IMR-90 (cell line): ENCODE data around the gene SOSTDC1. TPM values are rescaled to one million over a fixed set of nuclear protein-coding genes. Genes with fewer than 3 reads are reported as not detected.

Experiments used
- ATAC-seq: fragments of 200-7000 bp; cut with Tn5 transposase; 2 replicates; pipeline ENCODE4 v1.9.1; 2020; ENCODE audit warnings: low read depth, mild to moderate bottlenecking, moderate library complexity
- BruUV-seq: library from RNA; stranded (reverse); fragments of 400-500 nt; replicated peaks from 2 replicates; lab custom pipeline; 2021; lab: Mats Ljungman, UMichigan
- CTCF ChIA-PET: fragments of 300-600 bp; formaldehyde crosslinking; extraction: SDS; loops from one replicate; lab custom pipeline; 2021; ENCODE audit warnings: antibody characterized with exemption; lab: Yijun Ruan, JAX
- POLR2A ChIA-PET: fragments of 300-600 bp; sonication (Branson Sonifier 250); formaldehyde crosslinking; loops from one replicate; lab custom pipeline; 2022; ENCODE audit warnings: antibody characterized with exemption; ENCODE audit not compliant: unreplicated experiment; lab: Charles Lee
- DNase-seq: peaks from one replicate; pipeline ENCODE4 v3.0.0; 2013
- H2AFZ ChIP-seq: replicated peaks from 2 replicates; pipeline ENCODE3; 2013; ENCODE audit warnings: low read length, mild to moderate bottlenecking; ENCODE audit not compliant: poor library complexity
- H2AK5ac ChIP-seq: 2 replicates; pipeline ENCODE4 v1.6.1; 2013; ENCODE audit warnings: low read depth, low read length, inconsistent platforms
- H2AK9ac ChIP-seq: replicated peaks from 2 replicates; pipeline ENCODE3; 2013; ENCODE audit warnings: mild to moderate bottlenecking, low read depth, low read length, moderate library complexity; ENCODE audit not compliant: poor library complexity
- H2BK120ac ChIP-seq: 2 replicates; pipeline ENCODE4 v1.6.1; 2013; ENCODE audit warnings: low read depth, low read length, inconsistent platforms
- H2BK15ac ChIP-seq: 3 replicates; pipeline ENCODE4 v1.6.1; 2013; ENCODE audit warnings: low read depth, low read length, inconsistent platforms
- H2BK20ac ChIP-seq: 2 replicates; pipeline ENCODE4 v1.6.1; 2013; ENCODE audit warnings: low read depth, mild to moderate bottlenecking, inconsistent platforms, low read length, moderate library complexity
- H2BK5ac ChIP-seq: 2 replicates; pipeline ENCODE4 v1.6.1; 2013; ENCODE audit warnings: mild to moderate bottlenecking, low read depth, low read length, inconsistent platforms; ENCODE audit not compliant: poor library complexity, severe bottlenecking
- H3K14ac ChIP-seq: replicated peaks from 2 replicates; pipeline ENCODE4 v1.6.1; 2013; ENCODE audit warnings: low read depth, low read length, inconsistent platforms
- H3K18ac ChIP-seq: 2 replicates; pipeline ENCODE4 v1.6.1; 2013; ENCODE audit warnings: low read depth, low read length, control low read depth
- H3K23ac ChIP-seq: 2 replicates; pipeline ENCODE4 v1.6.1; 2013; ENCODE audit warnings: low read depth, low read length, inconsistent platforms
- H3K27ac ChIP-seq: 2 replicates; pipeline ENCODE4 v1.5.1; 2013; ENCODE audit warnings: mild to moderate bottlenecking, control low read depth, low read length; ENCODE audit not compliant: insufficient read depth
- H3K27me3 ChIP-seq: 2 replicates; pipeline ENCODE4 v1.6.1; 2013; ENCODE audit warnings: low read length; ENCODE audit not compliant: control insufficient read depth, insufficient read depth
- H3K36me3 ChIP-seq: 2 replicates; pipeline ENCODE4 v1.6.1; 2013; ENCODE audit warnings: low read length, mixed read lengths; ENCODE audit not compliant: control insufficient read depth, insufficient read depth
- H3K4ac ChIP-seq: 2 replicates; pipeline ENCODE4 v1.6.1; 2013; ENCODE audit warnings: low read depth, low read length, inconsistent platforms
- H3K4me1 ChIP-seq: 2 replicates; pipeline ENCODE4 v1.6.1; 2013; ENCODE audit warnings: low read length, mixed read lengths; ENCODE audit not compliant: control insufficient read depth, insufficient read depth
- H3K4me2 ChIP-seq: 2 replicates; pipeline ENCODE4 v1.6.1; 2013; ENCODE audit warnings: low read depth, mild to moderate bottlenecking, control low read depth, low read length, moderate library complexity
- H3K4me3 ChIP-seq: 2 replicates; pipeline ENCODE4 v1.5.1; 2013; ENCODE audit warnings: low read depth, mild to moderate bottlenecking, control low read depth, low read length, moderate library complexity; ENCODE audit not compliant: insufficient read depth
- H3K56ac ChIP-seq: 2 replicates; pipeline ENCODE4 v1.6.1; 2013; ENCODE audit warnings: low read length, inconsistent platforms; ENCODE audit not compliant: insufficient read depth; ENCODE audit errors: extremely low read depth
- H3K79me1 ChIP-seq, 2 experiments: 2 replicates each; pipeline ENCODE4 v1.6.1; 2013; ENCODE audit warnings: low read length in 2 of 2, inconsistent platforms in 1 of 2, low read depth in 1 of 2
- H3K9ac ChIP-seq: 2 replicates; pipeline ENCODE4 v1.6.1; 2013; ENCODE audit warnings: low read depth, low read length, control low read depth
- H3K9me1 ChIP-seq: 2 replicates; pipeline ENCODE4 v1.6.1; 2013; ENCODE audit warnings: low read length, inconsistent platforms; ENCODE audit not compliant: insufficient read depth
- H3K9me3 ChIP-seq: 2 replicates; pipeline ENCODE4 v1.6.1; 2013; ENCODE audit warnings: low read length; ENCODE audit not compliant: control insufficient read depth, insufficient read depth
- H4K20me1 ChIP-seq: 2 replicates; pipeline ENCODE4 v1.6.1; 2013; ENCODE audit warnings: low read length, inconsistent platforms; ENCODE audit not compliant: insufficient read depth
- H4K5ac ChIP-seq: 2 replicates; pipeline ENCODE4 v1.6.1; 2013; ENCODE audit warnings: mild to moderate bottlenecking, low read depth, low read length, control low read depth
- H4K8ac ChIP-seq, 2 experiments: 2 replicates each; pipeline ENCODE4 v1.6.1; 2013; ENCODE audit warnings: low read depth in 2 of 2, low read length in 2 of 2, control low read depth in 1 of 2, inconsistent platforms in 1 of 2
- H4K91ac ChIP-seq: 2 replicates; pipeline ENCODE4 v1.6.1; 2013; ENCODE audit warnings: low read depth, low read length, inconsistent platforms; ENCODE audit not compliant: insufficient read depth
- BHLHE40 ChIP-seq: fragments of 150-350 bp; IDR thresholded peaks from 2 replicates; pipeline ENCODE4 v1.6.1; 2016; ENCODE audit warnings: mild to moderate bottlenecking, low read depth, low read length
- CEBPB ChIP-seq: IDR thresholded peaks from 2 replicates; pipeline ENCODE4 v1.6.1; 2012; ENCODE audit warnings: low read depth, low read length, improper control_type of control experiment
- CHD1 ChIP-seq: IDR thresholded peaks from 2 replicates; pipeline ENCODE4 v1.6.1; 2012; ENCODE audit warnings: low read depth, low read length, improper control_type of control experiment
- FOS ChIP-seq: fragments of 150-350 bp; IDR thresholded peaks from 2 replicates; pipeline ENCODE4 v1.6.1; 2016; ENCODE audit warnings: low read depth, low read length
- MAFK ChIP-seq: IDR thresholded peaks from 2 replicates; pipeline ENCODE4 v1.6.1; 2012; ENCODE audit warnings: low read depth, low read length, improper control_type of control experiment
- MAZ ChIP-seq: IDR thresholded peaks from 2 replicates; pipeline ENCODE4 v1.6.1; 2012; ENCODE audit warnings: low read depth, mild to moderate bottlenecking, low read length, improper control_type of control experiment, moderate library complexity, borderline replicate concordance
- MXI1 ChIP-seq: IDR thresholded peaks from 2 replicates; pipeline ENCODE4 v1.6.1; 2012; ENCODE audit warnings: low read depth, mild to moderate bottlenecking, low read length, moderate library complexity, borderline replicate concordance
- NFE2L2 ChIP-seq: fragments of 150-350 bp; IDR thresholded peaks from 2 replicates; pipeline ENCODE4 v1.6.1; 2016; ENCODE audit warnings: low read depth, mild to moderate bottlenecking, low read length
- POLR2A ChIP-seq: IDR thresholded peaks from 2 replicates; pipeline ENCODE4 v1.6.1; 2012; ENCODE audit warnings: mild to moderate bottlenecking, low read depth, low read length
- RCOR1 ChIP-seq: IDR thresholded peaks from 2 replicates; pipeline ENCODE4 v1.6.1; 2012; ENCODE audit warnings: mild to moderate bottlenecking, low read length, improper control_type of control experiment; ENCODE audit not compliant: insufficient replicate concordance
- RFX5 ChIP-seq: IDR thresholded peaks from 2 replicates; pipeline ENCODE4 v1.8.0; 2012; ENCODE audit warnings: low read depth, mild to moderate bottlenecking, low read length, moderate library complexity
- SMC3 ChIP-seq: fragments of 150-350 bp; IDR thresholded peaks from 2 replicates; pipeline ENCODE4 v1.6.1; 2016; ENCODE audit warnings: low read depth, mild to moderate bottlenecking, antibody characterized with exemption, low read length, moderate library complexity
- WGBS, 2 experiments: methylation state at CpG; one replicate each; pipeline versions ENCODE4 v1.1.5 to v1.1.7; 2013; ENCODE audit warnings: missing lambda C conversion rate in 2 of 2; ENCODE audit not compliant: insufficient read length in 1 of 2; ENCODE audit errors: extremely low coverage in 2 of 2; 5-methylcytosine and 5-hydroxymethylcytosine counted together
- dilution Hi-C: fragments of 300-500 bp; cut with HindIII; formaldehyde crosslinking; loops from one replicate; pipeline ENCODE4 v1.14.3; 2018; ENCODE audit warnings: low sequenced_read_pairs; ENCODE audit not compliant: unreplicated experiment
- in situ Hi-C: fragments of 300-500 bp; cut with MboI; formaldehyde crosslinking; loops from 3 replicates; pipeline ENCODE4 v1.14.3; 2019; ENCODE audit warnings: low sequenced_read_pairs, inconsistent platforms, mixed read lengths
- intact Hi-C: fragments of 100-400 bp; cut with micrococcal nuclease; formaldehyde crosslinking; loops from 2 replicates; pipeline ENCODE4 v1.10.0; 2022
- polyA plus RNA-seq, 3 experiments: library from polyadenylated mRNA; depleted of rRNA; stranded (reverse); fragments of >200 nt; gene quantifications; 2 replicates each; pipeline ENCODE4 v1.2.3, GENCODE V29; 2012; ENCODE audit warnings: low replicate concordance in 1 of 3
- total RNA-seq: library from RNA; depleted of rRNA; stranded (reverse); fragments of >200 nt; gene quantifications from 2 replicates; pipeline ENCODE4 v1.2.3, GENCODE V29; 2012
- TF ChIP-seq, protein P1 (sequence below): conservative IDR thresholded peaks from 2 replicates; pipeline ENCODE4 v1.5.1; 2012; ENCODE audit warnings: mild to moderate bottlenecking, low read depth, low read length, improper control_type of control experiment
- TF ChIP-seq, protein P2 (sequence below): fragments of 150-350 bp; IDR thresholded peaks from 2 replicates; pipeline ENCODE4 v1.6.1; 2017; ENCODE audit warnings: mild to moderate bottlenecking, antibody characterized with exemption, low read length, low read depth
- TF ChIP-seq, protein P3 (sequence below): fragments of 150-350 bp; IDR thresholded peaks from 2 replicates; pipeline ENCODE4 v1.6.1; 2016; ENCODE audit warnings: low read depth, mild to moderate bottlenecking, low read length, moderate library complexity, borderline replicate concordance

Gene SOSTDC1
- total and polyA plus RNA-seq, 2 of the 4 experiments (the other 2 are of a cell fraction) = 0.07 TPM; not detected in 1

DNA sequence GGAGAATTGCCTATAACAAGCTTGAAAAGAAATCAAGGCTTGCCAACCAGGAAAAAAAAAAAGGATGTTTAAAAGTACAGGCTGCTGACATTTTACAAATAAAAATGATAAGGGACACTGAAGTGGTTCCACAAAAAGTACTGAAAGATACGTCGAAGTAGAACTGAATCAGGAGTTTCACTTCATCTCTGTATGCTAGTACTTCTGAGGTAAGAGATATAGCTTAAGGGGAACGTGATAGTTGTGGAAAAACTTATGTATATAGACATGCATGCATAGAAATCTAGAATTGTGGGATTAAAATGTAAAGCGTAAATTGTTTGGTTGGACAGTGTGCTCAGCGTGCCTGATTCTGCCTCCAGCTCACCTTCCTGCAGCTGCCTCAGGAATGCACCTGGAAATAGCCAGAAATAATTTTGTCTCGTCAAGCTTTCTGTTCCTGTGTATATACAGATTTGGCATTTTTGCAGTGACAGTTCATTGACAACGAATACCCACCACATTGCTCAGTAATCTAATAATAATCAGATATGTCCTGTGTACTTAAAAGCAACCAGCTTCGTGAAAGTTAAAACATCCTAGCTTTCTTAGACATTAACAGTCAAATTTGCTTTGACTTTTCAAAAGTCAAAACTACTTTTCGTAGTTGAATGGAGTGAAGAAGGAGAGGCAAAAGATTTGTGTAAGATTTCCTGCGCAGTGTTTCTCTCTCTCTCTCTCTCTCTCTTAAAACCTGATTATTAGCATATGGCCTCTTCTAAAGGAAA, 1.4 kb downstream of the SOSTDC1 start:
- H3K79me1 ChIP-seq = no peaks in the 10 kb centered on the region
- ATAC-seq (no peak), DNase-seq (no peak)
- H2AFZ ChIP-seq = no peak overlapping the region
- H3K9me1 ChIP-seq = no peaks in the 10 kb centered on the region
- intact Hi-C loops (no loop called here), in situ Hi-C loops (no loop called here), dilution Hi-C loops (no loop called here)
- no peak overlapping the region for H2BK120ac ChIP-seq
- H2BK15ac ChIP-seq = no peak overlapping the region
- H2BK5ac ChIP-seq = no peak overlapping the region
- no peak overlapping the region for H4K8ac ChIP-seq
- BruUV-seq = no TSS peak
- no CpG with 5 or more reads among the region's 10 CpGs for WGBS, 2 experiments
- H3K4me1 ChIP-seq = no peaks in the 10 kb centered on the region
- no peak overlapping the region for H3K56ac ChIP-seq
- H3K23ac ChIP-seq = no peak overlapping the region
- no peak overlapping the region for H4K5ac ChIP-seq
- no peak overlapping the region for H2AK5ac ChIP-seq
- H3K14ac ChIP-seq = no peak overlapping the region
- no peak overlapping the region for H3K9ac ChIP-seq
- no peak overlapping the region for H3K18ac ChIP-seq
- CTCF ChIA-PET = interaction anchor here (0.6 to 1.4 kb wide), 3 partner anchors 12 to 73 kb away, joined by 3 read pairs; no protein-coding TSS in a partner anchor
- no peak overlapping the region for H3K4ac ChIP-seq
- H3K4me3 ChIP-seq = no peak overlapping the region
- peaks cover 6% of the 10 kb centered on the region for H3K27me3 ChIP-seq
- no peak overlapping the region; the same call in 1 of the 2 replicates for H3K4me2 ChIP-seq
- H3K9me3 ChIP-seq = no peaks in the 10 kb centered on the region
- no peaks in the 10 kb centered on the region for H3K36me3 ChIP-seq
- H2AK9ac ChIP-seq = no peak overlapping the region
- H4K91ac ChIP-seq = no peak overlapping the region
- H3K27ac ChIP-seq = no peak overlapping the region
- H4K20me1 ChIP-seq = no peaks in the 10 kb centered on the region
- no peak overlapping the region for H2BK20ac ChIP-seq
- POLR2A ChIA-PET = no interaction called here
- TF ChIP-seq RCOR1 (no peak), MXI1 (no peak), FOS (no peak), SMC3 (no peak), CEBPB (no peak), RFX5 (no peak), POLR2A (no peak), NFE2L2 (no peak), MAFK (no peak), MAZ (no peak), BHLHE40 (no peak), CHD1 (no peak)
- TF ChIP-seq, protein P1, sequence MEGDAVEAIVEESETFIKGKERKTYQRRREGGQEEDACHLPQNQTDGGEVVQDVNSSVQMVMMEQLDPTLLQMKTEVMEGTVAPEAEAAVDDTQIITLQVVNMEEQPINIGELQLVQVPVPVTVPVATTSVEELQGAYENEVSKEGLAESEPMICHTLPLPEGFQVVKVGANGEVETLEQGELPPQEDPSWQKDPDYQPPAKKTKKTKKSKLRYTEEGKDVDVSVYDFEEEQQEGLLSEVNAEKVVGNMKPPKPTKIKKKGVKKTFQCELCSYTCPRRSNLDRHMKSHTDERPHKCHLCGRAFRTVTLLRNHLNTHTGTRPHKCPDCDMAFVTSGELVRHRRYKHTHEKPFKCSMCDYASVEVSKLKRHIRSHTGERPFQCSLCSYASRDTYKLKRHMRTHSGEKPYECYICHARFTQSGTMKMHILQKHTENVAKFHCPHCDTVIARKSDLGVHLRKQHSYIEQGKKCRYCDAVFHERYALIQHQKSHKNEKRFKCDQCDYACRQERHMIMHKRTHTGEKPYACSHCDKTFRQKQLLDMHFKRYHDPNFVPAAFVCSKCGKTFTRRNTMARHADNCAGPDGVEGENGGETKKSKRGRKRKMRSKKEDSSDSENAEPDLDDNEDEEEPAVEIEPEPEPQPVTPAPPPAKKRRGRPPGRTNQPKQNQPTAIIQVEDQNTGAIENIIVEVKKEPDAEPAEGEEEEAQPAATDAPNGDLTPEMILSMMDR = no peak
- TF ChIP-seq, protein P2, sequence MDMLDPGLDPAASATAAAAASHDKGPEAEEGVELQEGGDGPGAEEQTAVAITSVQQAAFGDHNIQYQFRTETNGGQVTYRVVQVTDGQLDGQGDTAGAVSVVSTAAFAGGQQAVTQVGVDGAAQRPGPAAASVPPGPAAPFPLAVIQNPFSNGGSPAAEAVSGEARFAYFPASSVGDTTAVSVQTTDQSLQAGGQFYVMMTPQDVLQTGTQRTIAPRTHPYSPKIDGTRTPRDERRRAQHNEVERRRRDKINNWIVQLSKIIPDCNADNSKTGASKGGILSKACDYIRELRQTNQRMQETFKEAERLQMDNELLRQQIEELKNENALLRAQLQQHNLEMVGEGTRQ = no peak
- TF ChIP-seq, protein P3, sequence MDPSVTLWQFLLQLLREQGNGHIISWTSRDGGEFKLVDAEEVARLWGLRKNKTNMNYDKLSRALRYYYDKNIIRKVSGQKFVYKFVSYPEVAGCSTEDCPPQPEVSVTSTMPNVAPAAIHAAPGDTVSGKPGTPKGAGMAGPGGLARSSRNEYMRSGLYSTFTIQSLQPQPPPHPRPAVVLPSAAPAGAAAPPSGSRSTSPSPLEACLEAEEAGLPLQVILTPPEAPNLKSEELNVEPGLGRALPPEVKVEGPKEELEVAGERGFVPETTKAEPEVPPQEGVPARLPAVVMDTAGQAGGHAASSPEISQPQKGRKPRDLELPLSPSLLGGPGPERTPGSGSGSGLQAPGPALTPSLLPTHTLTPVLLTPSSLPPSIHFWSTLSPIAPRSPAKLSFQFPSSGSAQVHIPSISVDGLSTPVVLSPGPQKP = no peak
